ENCODE measurements around the gene PDGFC. TPM values are rescaled to one million over a fixed set of nuclear protein-coding genes. Genes with fewer than 3 reads are reported as not detected.

PDGFC gene
- total RNA-seq, 2 donors from 2014 or later, result 0.40 to 4.8 TPM

DNA sequence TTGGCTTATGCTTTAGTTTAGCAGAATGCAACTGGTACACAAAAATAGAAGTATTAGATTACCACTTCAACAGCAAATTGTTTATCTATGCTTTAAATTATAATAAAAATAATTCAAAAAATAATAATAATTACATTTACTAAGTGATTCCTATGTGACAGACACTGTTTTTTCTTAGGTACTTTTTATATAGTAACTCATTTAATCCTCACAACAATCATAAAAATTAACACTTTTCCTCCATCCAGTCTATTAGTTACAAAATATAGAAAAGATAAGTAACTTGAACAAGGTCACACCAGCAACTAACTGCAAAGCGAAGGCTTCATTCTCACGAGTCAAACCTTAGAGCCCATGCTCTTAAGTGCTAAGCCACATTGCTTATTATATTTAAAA lies 155.2 kb downstream of the PDGFC start:
- Mint-ChIP-seq H3K27ac (no peak overlapping the region), H3K4me3 (no peak overlapping the region), H3K36me3 (ENCODE audit: low read depth) (no peaks in the 10 kb centered on the region), H3K4me1 (no peaks in the 10 kb centered on the region), H3K27me3 (no peaks in the 10 kb centered on the region)
- ATAC-seq (no peak), DNase-seq (no peak)
- H3K9me3 ChIP-seq (ENCODE audit: control insufficient read depth, low read length, poor library complexity, severe bottlenecking), result no peaks in the 10 kb centered on the region

DNA sequence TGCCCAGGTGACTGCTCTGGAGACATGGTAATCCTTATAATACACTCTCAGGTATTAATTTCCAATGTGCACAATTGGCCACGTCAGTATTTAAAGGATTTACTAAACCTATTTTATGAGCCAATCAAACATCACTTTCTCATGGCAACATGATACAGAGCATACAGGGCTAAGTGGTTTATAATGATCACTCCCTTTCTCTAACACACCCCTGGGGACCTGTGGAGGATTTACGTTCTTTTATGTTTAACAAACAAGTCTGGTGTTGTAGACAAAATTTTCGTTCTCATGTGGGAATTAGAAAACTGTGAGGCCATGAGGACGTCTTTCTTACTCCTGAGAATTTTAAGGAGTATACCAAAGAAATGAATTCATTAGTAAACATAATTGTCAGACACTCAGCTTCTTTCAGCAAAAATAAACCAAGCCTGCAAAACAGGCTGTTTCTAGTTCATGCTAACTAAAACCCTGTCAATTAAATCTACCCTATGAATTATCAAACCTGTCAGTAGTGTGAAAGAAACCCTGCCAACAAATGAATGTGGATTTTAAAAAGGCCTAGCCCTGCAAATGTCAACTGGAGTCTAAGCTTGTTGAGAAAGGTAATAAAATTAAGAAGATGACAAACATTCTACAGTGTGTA lies 155.8 kb downstream of the PDGFC start:
- H3K4me3 Mint-ChIP-seq, result no peak overlapping the region
- DNase-seq (no peak), ATAC-seq (no peak)
- H3K27me3 Mint-ChIP-seq, result no peaks in the 10 kb centered on the region
- H3K9me3 ChIP-seq (ENCODE audit: control insufficient read depth, low read length, poor library complexity, severe bottlenecking), result no peaks in the 10 kb centered on the region
- H3K27ac Mint-ChIP-seq, result no peak overlapping the region
- H3K4me1 Mint-ChIP-seq, result no peaks in the 10 kb centered on the region
- H3K36me3 Mint-ChIP-seq (ENCODE audit: low read depth), result no peaks in the 10 kb centered on the region

DNA sequence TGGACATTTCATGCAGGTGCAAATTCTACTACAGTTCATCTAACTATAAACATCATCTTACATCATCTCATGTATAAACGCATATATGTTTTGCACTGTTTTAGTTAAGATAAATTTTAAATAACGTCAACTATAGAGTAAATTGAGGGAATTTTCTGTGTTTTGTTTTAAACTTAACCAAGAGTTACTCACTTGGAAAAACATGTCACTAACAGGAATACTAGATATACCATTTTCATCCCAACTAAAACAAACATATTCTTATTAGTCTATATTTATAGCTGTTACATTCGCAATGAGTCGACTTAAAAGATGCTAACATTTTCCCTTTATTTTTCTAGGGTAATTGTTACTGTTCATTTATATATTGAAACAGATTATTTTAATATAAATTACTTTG lies 159.6 kb downstream of the PDGFC start:
- Mint-ChIP-seq H3K4me1 (no peaks in the 10 kb centered on the region), H3K27ac (no peak overlapping the region)
- no peak for ATAC-seq

DNA sequence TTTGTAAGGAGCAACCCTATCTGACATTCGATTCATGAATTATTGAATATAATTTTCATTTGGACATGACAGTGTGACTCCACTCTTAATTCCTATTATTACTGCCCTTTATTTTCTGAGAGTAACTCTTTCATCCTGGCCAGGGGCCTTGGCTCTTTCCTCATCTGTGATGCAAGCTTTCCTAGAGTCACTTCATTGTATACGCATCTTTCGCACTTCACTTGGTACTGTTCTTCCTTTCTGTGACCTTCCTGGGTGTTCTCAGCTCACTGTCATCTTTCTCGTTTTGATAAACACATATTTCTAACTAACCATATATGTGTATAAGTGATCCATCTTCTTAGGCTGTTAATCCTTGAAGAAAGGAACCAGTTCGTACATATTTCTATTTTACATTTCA lies 160.3 kb downstream of the PDGFC start:
- DNase-seq (no peak), ATAC-seq (no peak)
- Mint-ChIP-seq H3K4me3 (no peak overlapping the region), H3K4me1 (no peaks in the 10 kb centered on the region), H3K36me3 (ENCODE audit: low read depth) (no peaks in the 10 kb centered on the region), H3K27me3 (no peaks in the 10 kb centered on the region), H3K27ac (no peak overlapping the region)
- H3K9me3 ChIP-seq (ENCODE audit: control insufficient read depth, low read length, poor library complexity, severe bottlenecking), result no peaks in the 10 kb centered on the region

More for the DNA sequence above, 159.6 kb downstream of the PDGFC start:
- no peaks in the 10 kb centered on the region for H3K36me3 Mint-ChIP-seq (ENCODE audit: low read depth)
- no peak for DNase-seq
- H3K4me3 Mint-ChIP-seq, result no peak overlapping the region
- no peaks in the 10 kb centered on the region for H3K9me3 ChIP-seq (ENCODE audit: control insufficient read depth, low read length, poor library complexity, severe bottlenecking)
- no peaks in the 10 kb centered on the region for H3K27me3 Mint-ChIP-seq

DNA sequence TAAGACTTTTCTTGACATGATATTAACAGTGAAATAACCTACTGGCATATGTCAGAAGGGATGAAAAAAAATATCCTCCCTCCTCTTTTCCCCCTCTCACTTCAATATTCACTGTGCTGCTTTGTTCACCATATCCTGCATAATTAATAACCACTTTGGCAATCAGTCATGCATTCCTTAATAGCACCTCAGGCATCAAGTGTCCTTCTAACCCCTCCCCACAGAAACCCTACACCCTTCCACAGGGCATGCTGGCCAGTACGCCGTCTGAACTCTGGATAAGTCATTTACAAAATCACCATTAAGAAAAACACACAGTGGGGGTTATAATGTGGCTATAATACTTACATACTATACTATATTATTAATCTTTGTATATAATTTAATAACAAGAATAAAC lies 165.9 kb downstream of the PDGFC start:
- Mint-ChIP-seq H3K27me3 (no peaks in the 10 kb centered on the region), H3K4me3 (no peak overlapping the region), H3K27ac (no peak overlapping the region), H3K4me1 (no peaks in the 10 kb centered on the region), H3K36me3 (ENCODE audit: low read depth) (no peaks in the 10 kb centered on the region)
- H3K9me3 ChIP-seq (ENCODE audit: control insufficient read depth, low read length, poor library complexity, severe bottlenecking), result no peaks in the 10 kb centered on the region
- no peak for ATAC-seq
- no peak for DNase-seq

DNA sequence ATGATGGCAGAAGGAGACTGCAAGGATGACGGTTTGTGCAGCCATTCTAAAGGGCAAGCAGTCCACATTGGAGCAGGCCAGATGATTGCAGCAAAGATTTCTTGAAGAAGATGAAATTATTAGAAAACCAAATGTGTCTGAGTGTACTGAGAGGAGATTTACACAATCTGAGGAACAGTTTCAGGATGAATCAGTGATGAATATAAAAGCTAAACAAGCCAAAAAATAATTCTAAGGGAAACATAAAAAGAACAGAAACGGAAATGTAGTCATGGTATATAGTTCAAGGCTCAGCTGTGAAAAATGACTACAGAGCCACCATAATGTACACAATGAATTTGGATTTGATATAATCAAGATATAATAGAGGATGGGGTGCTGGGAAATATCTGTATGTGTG lies 168.5 kb downstream of the PDGFC start:
- H3K27ac Mint-ChIP-seq, result no peak overlapping the region
- H3K27me3 Mint-ChIP-seq, result no peaks in the 10 kb centered on the region
- DNase-seq (no peak), ATAC-seq (no peak)
- H3K36me3 Mint-ChIP-seq (ENCODE audit: low read depth), result no peaks in the 10 kb centered on the region
- H3K4me3 Mint-ChIP-seq, result no peak overlapping the region
- H3K4me1 Mint-ChIP-seq, result no peaks in the 10 kb centered on the region
- H3K9me3 ChIP-seq (ENCODE audit: control insufficient read depth, low read length, poor library complexity, severe bottlenecking), result no peaks in the 10 kb centered on the region

DNA sequence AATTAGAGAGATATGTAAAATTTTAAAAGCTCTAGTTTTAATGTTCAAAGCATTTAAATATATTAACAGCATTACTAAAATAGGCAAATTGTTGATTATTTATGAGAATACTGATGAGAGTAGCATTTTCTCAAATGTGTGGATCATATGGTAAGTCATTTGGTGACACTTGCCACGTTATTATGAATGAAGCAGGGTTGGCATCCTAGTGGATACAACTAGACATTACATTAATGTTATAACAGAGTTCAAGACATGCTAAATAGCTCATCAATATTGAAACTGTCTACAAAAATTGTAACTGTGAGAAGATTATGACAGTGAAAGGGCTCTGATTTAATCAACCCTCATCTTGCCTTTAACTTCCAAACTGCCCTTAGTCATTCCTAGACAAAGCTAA lies 171.1 kb downstream of the PDGFC start:
- ATAC-seq, result no peak
- H3K4me1 Mint-ChIP-seq, result no peaks in the 10 kb centered on the region
- no peaks in the 10 kb centered on the region for H3K27me3 Mint-ChIP-seq
- no peak overlapping the region for H3K27ac Mint-ChIP-seq
- no peak overlapping the region for H3K4me3 Mint-ChIP-seq
- H3K36me3 Mint-ChIP-seq (ENCODE audit: low read depth), result no peaks in the 10 kb centered on the region
- no peaks in the 10 kb centered on the region for H3K9me3 ChIP-seq (ENCODE audit: control insufficient read depth, low read length, poor library complexity, severe bottlenecking)
- DNase-seq, result no peak

DNA sequence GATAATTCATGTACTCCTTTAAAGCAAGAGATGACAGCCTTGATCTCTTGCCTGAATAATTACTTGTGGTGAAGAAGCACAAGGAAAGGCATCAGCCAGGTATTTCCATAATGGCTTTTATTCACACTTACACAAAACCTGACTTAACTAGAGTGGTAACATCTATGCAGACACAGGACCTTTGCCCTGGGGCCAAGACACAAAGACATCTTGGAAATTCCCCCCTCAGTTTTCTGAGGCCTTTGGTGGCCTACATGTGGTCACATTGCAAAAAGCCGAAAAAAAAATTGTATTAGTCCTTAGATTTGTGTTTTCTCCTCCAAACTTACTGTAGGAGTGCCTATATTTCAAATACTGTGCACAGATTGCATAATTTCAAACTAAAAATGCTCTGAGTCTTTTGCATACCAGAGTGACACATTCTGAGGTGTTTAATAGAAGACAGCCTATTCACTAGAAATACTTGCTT lies 172.4 kb downstream of the PDGFC start:
- DNase-seq, result no peak
- no peaks in the 10 kb centered on the region for H3K27me3 Mint-ChIP-seq
- no peak for ATAC-seq
- H3K27ac Mint-ChIP-seq, result no peak overlapping the region
- H3K36me3 Mint-ChIP-seq (ENCODE audit: low read depth), result no peaks in the 10 kb centered on the region
- H3K4me1 Mint-ChIP-seq, result no peaks in the 10 kb centered on the region
- H3K9me3 ChIP-seq (ENCODE audit: control insufficient read depth, low read length, poor library complexity, severe bottlenecking), result peaks cover 4% of the 10 kb centered on the region
- no peak overlapping the region for H3K4me3 Mint-ChIP-seq

DNA sequence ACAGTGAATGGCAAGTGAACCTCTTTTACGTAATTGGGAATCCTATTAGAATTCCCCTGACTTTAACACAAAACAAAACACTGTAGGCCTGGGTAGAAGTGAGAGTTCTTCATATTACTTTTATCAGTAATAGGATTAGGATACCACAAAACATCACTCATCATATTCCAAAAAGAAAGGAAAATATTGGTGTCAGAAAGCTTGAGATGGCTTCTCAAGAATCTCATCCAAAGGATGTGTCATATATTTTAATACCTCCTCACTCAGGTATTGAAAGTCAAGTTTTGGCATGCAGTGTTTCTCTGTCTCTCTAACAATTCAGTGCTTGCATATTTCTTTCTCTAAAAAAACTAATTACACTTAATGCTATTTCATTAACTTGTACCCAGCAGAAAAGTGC lies 173.2 kb downstream of the PDGFC start:
- H3K4me3 Mint-ChIP-seq, result no peak overlapping the region
- no peak overlapping the region for H3K27ac Mint-ChIP-seq
- peaks cover 4% of the 10 kb centered on the region for H3K9me3 ChIP-seq (ENCODE audit: control insufficient read depth, low read length, poor library complexity, severe bottlenecking)
- DNase-seq, result no peak
- H3K36me3 Mint-ChIP-seq (ENCODE audit: low read depth), result no peaks in the 10 kb centered on the region
- no peaks in the 10 kb centered on the region for H3K27me3 Mint-ChIP-seq
- H3K4me1 Mint-ChIP-seq, result no peaks in the 10 kb centered on the region
- no peak for ATAC-seq

DNA sequence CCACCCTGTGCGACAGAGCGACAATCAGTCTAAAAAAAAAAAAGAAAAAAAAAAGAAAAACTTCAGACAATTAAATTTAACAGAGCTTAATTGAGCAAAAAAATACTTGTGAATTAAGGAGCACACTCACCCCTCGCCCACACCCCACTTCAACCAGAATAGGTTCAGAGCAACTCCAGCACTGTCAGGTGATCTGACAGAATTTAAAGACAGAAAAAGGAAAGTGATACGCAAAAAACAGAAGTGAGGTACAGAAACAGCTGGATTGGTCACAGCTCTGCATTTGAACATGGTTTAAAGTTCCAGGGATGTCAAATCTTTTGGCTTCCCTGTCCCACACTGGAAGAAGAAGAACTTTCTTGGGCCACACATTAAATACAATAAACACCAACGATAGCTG lies 174.4 kb downstream of the PDGFC start:
- no peaks in the 10 kb centered on the region for H3K4me1 Mint-ChIP-seq
- H3K27ac Mint-ChIP-seq, result no peak overlapping the region
- DNase-seq (no peak), ATAC-seq (no peak)
- no peaks in the 10 kb centered on the region for H3K36me3 Mint-ChIP-seq (ENCODE audit: low read depth)
- H3K9me3 ChIP-seq (ENCODE audit: control insufficient read depth, low read length, poor library complexity, severe bottlenecking), result peaks cover 4% of the 10 kb centered on the region
- no peak overlapping the region for H3K4me3 Mint-ChIP-seq
- no peaks in the 10 kb centered on the region for H3K27me3 Mint-ChIP-seq

DNA sequence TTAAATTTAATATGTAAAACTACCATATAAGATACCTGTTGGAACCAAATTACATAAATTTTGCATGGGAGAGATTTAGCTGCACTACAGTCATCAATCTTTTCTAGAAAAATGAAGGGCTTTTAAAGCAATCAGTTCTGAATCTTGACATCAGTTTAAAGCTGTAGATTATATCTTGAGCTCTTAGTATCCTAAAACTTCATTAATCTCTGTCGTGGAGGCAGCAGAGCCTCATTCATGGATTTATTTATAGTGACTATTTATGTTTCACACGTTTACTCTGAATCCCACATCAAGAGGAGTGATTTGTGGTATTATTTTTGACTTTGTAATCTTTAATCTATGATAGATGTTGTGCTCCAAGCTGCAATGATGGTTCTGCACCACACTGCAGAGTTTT lies 175.9 kb downstream of the PDGFC start:
- Mint-ChIP-seq H3K4me3 (no peak overlapping the region), H3K36me3 (ENCODE audit: low read depth) (no peaks in the 10 kb centered on the region), H3K27ac (no peak overlapping the region), H3K4me1 (no peaks in the 10 kb centered on the region), H3K27me3 (no peaks in the 10 kb centered on the region)
- peaks cover 4% of the 10 kb centered on the region for H3K9me3 ChIP-seq (ENCODE audit: control insufficient read depth, low read length, poor library complexity, severe bottlenecking)
- no peak for DNase-seq
- ATAC-seq, result no peak

DNA sequence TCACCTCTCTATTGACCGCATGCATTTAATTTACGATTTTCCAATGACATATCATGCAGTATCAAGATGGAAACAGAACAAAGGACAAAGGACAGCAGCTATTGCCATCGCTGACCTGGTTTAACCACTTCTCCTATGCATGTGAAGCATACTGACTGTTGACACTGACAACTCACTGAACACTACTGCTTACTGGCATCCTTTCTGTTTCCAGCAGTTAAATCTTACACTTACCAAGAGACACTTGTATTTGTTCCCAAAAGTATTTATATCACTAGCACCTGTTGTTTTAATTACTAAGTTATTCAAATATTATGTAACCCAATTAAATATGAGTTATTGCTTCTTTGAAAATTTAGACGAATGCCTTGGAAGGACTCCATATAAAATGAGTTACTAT lies 176.7 kb downstream of the PDGFC start:
- no peak for DNase-seq
- Mint-ChIP-seq H3K27me3 (no peaks in the 10 kb centered on the region), H3K36me3 (ENCODE audit: low read depth) (no peaks in the 10 kb centered on the region), H3K27ac (no peak overlapping the region), H3K4me3 (no peak overlapping the region), H3K4me1 (no peaks in the 10 kb centered on the region)
- ATAC-seq, result no peak
- H3K9me3 ChIP-seq (ENCODE audit: control insufficient read depth, low read length, poor library complexity, severe bottlenecking), result peaks cover 4% of the 10 kb centered on the region

DNA sequence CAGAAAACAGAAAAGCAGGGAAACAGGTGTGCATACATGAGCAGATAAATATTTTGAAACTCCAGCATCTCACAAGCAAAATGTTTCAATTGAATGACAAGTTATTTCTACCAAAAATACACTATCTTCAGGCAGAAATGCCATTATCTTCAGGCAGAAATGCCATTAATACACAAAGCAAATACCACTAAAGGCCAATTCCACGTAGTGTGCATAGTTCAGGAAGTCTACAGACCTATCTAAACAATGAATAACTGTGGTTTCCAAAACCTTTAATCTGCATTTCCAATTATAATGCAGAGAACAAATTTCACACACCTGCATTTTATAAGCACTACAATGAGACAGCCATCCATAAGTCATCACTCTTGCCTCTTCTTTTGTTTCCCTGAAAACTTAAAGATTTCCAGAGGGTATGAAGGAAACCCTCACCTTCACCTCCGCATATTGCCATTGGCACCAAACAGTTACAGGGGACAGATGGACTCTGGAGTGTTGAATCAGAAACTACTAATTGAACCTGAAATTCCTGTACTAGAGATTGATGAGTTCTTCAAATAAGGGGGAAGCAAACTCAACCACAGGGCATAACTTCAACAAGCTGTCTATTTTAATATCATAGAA lies 179.0 kb downstream of the PDGFC start:
- ATAC-seq (no peak), DNase-seq (no peak)
- Mint-ChIP-seq H3K27ac (no peak overlapping the region), H3K4me1 (no peaks in the 10 kb centered on the region), H3K4me3 (no peak overlapping the region), H3K27me3 (no peaks in the 10 kb centered on the region), H3K36me3 (ENCODE audit: low read depth) (no peaks in the 10 kb centered on the region)
- H3K9me3 ChIP-seq (ENCODE audit: control insufficient read depth, low read length, poor library complexity, severe bottlenecking), result peaks cover 4% of the 10 kb centered on the region

DNA sequence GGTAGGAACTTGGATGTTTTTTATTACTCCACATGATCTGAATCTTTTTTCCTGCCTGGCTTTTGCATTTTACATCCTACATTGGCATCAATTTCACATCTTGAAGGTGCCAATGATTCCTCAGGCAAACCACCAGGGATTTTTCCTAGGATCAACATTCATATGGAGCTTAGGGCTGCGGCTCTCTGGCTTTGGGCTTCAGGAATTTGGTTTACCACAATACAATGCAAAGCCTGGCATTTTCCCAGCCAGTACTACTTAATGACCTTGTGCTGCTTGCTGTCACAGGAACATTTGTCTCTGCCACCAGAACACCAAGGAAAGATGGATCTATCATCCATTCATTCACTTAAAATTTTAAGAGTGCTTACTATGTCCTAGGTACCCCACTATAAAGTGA lies 180.7 kb downstream of the PDGFC start:
- ATAC-seq, result no peak
- Mint-ChIP-seq H3K27ac (no peak overlapping the region), H3K4me1 (no peaks in the 10 kb centered on the region), H3K4me3 (no peak overlapping the region), H3K27me3 (no peaks in the 10 kb centered on the region), H3K36me3 (ENCODE audit: low read depth) (no peaks in the 10 kb centered on the region)
- DNase-seq, result no peak
- H3K9me3 ChIP-seq (ENCODE audit: control insufficient read depth, low read length, poor library complexity, severe bottlenecking), result peaks cover 4% of the 10 kb centered on the region
